Keratinocyte (primary cell): ENCODE data around the gene CLPTM1L. TPM values are rescaled to one million over a fixed set of nuclear protein-coding genes. Genes with fewer than 3 reads are reported as not detected.
"Not testable (repeated sequence)": the region's sequence is repeated elsewhere in the genome, so short reads cannot be mapped to it uniquely, and the experiment has no call there.

ENCODE experiments used
- DNase-seq: peaks from one replicate; pipeline ENCODE4 v3.0.0-alpha.2; 2011; ENCODE audit warnings: low read depth, missing footprints, low spot score
- FAIRE-seq: peaks from 2 replicates; lab custom pipeline; 2011; peaks lifted over from hg19 to GRCh38; lab: Jason Lieb, UNC
- H2AFZ ChIP-seq: 2 replicates; pipeline ENCODE4 v1.6.0; 2012; ENCODE audit warnings: low read length, control low read depth, inconsistent platforms; ENCODE audit not compliant: control insufficient read depth
- H3K27ac ChIP-seq: 2 replicates; pipeline ENCODE4 v1.5.1; 2011; ENCODE audit warnings: low read length; ENCODE audit not compliant: control insufficient read depth, insufficient read depth
- H3K27me3 ChIP-seq: 3 replicates; pipeline ENCODE4 v1.6.0; 2011; ENCODE audit warnings: low read length; ENCODE audit not compliant: control insufficient read depth, insufficient read depth; ENCODE audit errors: extremely low read depth
- H3K36me3 ChIP-seq, 2 experiments: 2 replicates in 1 of 2; 3 replicates in 1 of 2; pipeline ENCODE4 v1.5.1; 2011; ENCODE audit warnings: low read length in 2 of 2, mild to moderate bottlenecking in 1 of 2; ENCODE audit not compliant: control insufficient read depth in 2 of 2, insufficient read depth in 2 of 2; ENCODE audit errors: extremely low read depth in 1 of 2
- H3K4me1 ChIP-seq: 3 replicates; pipeline ENCODE4 v1.5.1; 2011; ENCODE audit warnings: low read length; ENCODE audit not compliant: control insufficient read depth, insufficient read depth; ENCODE audit errors: extremely low read depth
- H3K4me2 ChIP-seq: 3 replicates; pipeline ENCODE4 v1.6.0; 2011; ENCODE audit warnings: low read depth, low read length; ENCODE audit not compliant: control insufficient read depth, insufficient read depth; ENCODE audit errors: extremely low read depth
- H3K4me3 ChIP-seq, 3 experiments: fragments of 200-600 bp in 1 of 3; sonication (generic) in 1 of 3; 2 replicates in 2 of 3; 3 replicates in 1 of 3; pipeline ENCODE4 v1.5.1; 2011 to 2016; ENCODE audit warnings: low read length in 3 of 3, mild to moderate bottlenecking in 3 of 3, control low read depth in 2 of 3, inconsistent platforms in 1 of 3, low read depth in 1 of 3, mixed read lengths in 1 of 3, mixed run types in 1 of 3, moderate library complexity in 1 of 3; ENCODE audit not compliant: control insufficient read depth in 2 of 3, insufficient read depth in 2 of 3; ENCODE audit errors: extremely low read depth in 1 of 3
- H3K79me2 ChIP-seq: 2 replicates; pipeline ENCODE4 v1.6.0; 2012; ENCODE audit warnings: low read length; ENCODE audit not compliant: control insufficient read depth, insufficient read depth
- H3K9ac ChIP-seq: 3 replicates; pipeline ENCODE4 v1.6.0; 2011; ENCODE audit warnings: low read length; ENCODE audit not compliant: control insufficient read depth, insufficient read depth; ENCODE audit errors: extremely low read depth
- H3K9me1 ChIP-seq: 3 replicates; pipeline ENCODE4 v1.6.0; 2011; ENCODE audit warnings: low read length; ENCODE audit not compliant: control insufficient read depth, insufficient read depth; ENCODE audit errors: extremely low read depth
- H3K9me3 ChIP-seq: 2 replicates; pipeline ENCODE4 v1.5.1; 2012; ENCODE audit warnings: low read depth, low read length; ENCODE audit not compliant: control insufficient read depth
- H4K20me1 ChIP-seq: 3 replicates; pipeline ENCODE4 v1.6.0; 2011; ENCODE audit warnings: low read length; ENCODE audit not compliant: control insufficient read depth, insufficient read depth; ENCODE audit errors: extremely low read depth
- CTCF ChIP-seq, 3 experiments: IDR thresholded peaks in 1 of 3; conservative IDR thresholded peaks in 1 of 3; optimal IDR thresholded peaks in 1 of 3; 2 replicates in 2 of 3; 3 replicates in 1 of 3; pipeline versions ENCODE3 to v1.5.1; 2011; ENCODE audit warnings: low read length in 3 of 3, mild to moderate bottlenecking in 3 of 3, moderate library complexity in 2 of 3, control low read depth in 1 of 3, inconsistent platforms in 1 of 3; ENCODE audit not compliant: insufficient read depth in 2 of 3; ENCODE audit errors: extremely low read depth in 1 of 3
- EZH2 ChIP-seq: IDR thresholded peaks from one replicate; pipeline ENCODE4 v1.6.1; 2012; ENCODE audit warnings: inconsistent platforms, mild to moderate bottlenecking, low read length, moderate library complexity
- dilution Hi-C: fragments of 300-500 bp; cut with MboI; formaldehyde crosslinking; loops from one replicate; pipeline ENCODE4 v1.7.0; 2020; ENCODE audit warnings: low sequenced_read_pairs; ENCODE audit not compliant: extremely low pct_ligation_motif_present
- polyA plus RNA-seq, 5 experiments: library from polyadenylated mRNA; depleted of rRNA in 3 of 5; stranded (reverse) in 3 of 5; stranded (forward) in 1 of 5; unstranded in 1 of 5; fragments of >200 nt; gene quantifications; 1 replicate in 1 of 5; 2 replicates in 3 of 5; 3 replicates in 1 of 5; pipeline versions ENCODE4 v1.2.1 to v1.2.3, GENCODE V29; 2011 to 2012; ENCODE audit warnings: missing spikeins in 2 of 5, low read depth in 1 of 5, low replicate concordance in 1 of 5

The CLPTM1L gene
- polyA plus RNA-seq, 1 donor (not counting 4 experiments of a cell fraction or from before 2014, with no cell fraction given), result 142 TPM

DNA sequence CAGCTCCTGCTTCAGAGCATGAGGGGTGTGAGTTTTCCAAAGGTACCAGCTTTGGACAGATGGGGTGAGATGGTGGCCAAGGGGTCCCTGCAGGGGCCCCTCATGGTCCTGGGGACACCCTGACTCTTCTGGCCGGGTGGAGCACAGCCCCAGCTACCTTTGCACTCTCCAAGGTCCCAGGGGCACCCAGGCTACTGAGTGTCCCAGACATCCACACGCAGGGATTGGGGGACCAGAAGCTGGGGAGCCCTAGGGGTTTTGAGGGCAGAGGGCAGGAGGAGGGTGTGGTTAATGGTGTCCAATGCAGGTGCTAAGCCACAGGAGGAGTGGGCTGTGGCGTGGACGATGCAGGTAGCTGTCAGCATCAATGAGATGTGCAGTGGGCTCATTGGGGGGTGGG, 16.0 kb upstream of the CLPTM1L start:
- no peak overlapping the region for H3K9ac ChIP-seq
- H3K36me3 ChIP-seq, result no peaks in the 10 kb centered on the region
- no peak overlapping the region for H3K27ac ChIP-seq
- no peak for TF ChIP-seq EZH2
- DNase-seq (no peak), FAIRE-seq (no peak)
- H3K9me3 ChIP-seq, result no peaks in the 10 kb centered on the region
- H3K79me2 ChIP-seq, result no peaks in the 10 kb centered on the region
- H4K20me1 ChIP-seq, result no peaks in the 10 kb centered on the region
- peaks cover 18% of the 10 kb centered on the region for H3K27me3 ChIP-seq
- no peak overlapping the region for H3K4me3 ChIP-seq
- no peaks in the 10 kb centered on the region for H3K9me1 ChIP-seq
- dilution Hi-C loops, result no loop called here
- no peak overlapping the region for H2AFZ ChIP-seq
- H3K4me2 ChIP-seq, result no peak overlapping the region
- H3K4me1 ChIP-seq, result no peaks in the 10 kb centered on the region

GRCh38 chr5:1360367-1360766, 15.5 kb upstream of the CLPTM1L start:
- not testable (repeated sequence) for H3K79me2 ChIP-seq

GRCh38 chr5:1359713-1360112, 14.8 kb upstream of the CLPTM1L start:
- DNase-seq (no peak), FAIRE-seq (no peak)
- H3K4me3 ChIP-seq, result no peak overlapping the region

More at GRCh38 chr5:1360367-1360766, 15.5 kb upstream of the CLPTM1L start:
- H2AFZ ChIP-seq, H3K9me1 ChIP-seq, H4K20me1 ChIP-seq, H3K36me3 ChIP-seq, H3K27ac ChIP-seq, H3K9ac ChIP-seq, FAIRE-seq, H3K4me3 ChIP-seq, dilution Hi-C loops, H3K4me2 ChIP-seq, H3K4me1 ChIP-seq, H3K9me3 ChIP-seq, DNase-seq: not testable (repeated sequence)
- H3K27me3 ChIP-seq, result peaks cover 18% of the 10 kb centered on the region

More at GRCh38 chr5:1359713-1360112, 14.8 kb upstream of the CLPTM1L start:
- Histone ChIP-seq H3K9me3 (no peaks in the 10 kb centered on the region), H3K27ac (no peak overlapping the region), H2AFZ (no peak overlapping the region), H3K4me1 (no peaks in the 10 kb centered on the region), H3K9ac (no peak overlapping the region), H3K9me1 (no peaks in the 10 kb centered on the region), H3K79me2 (no peaks in the 10 kb centered on the region), H3K27me3 (peaks cover 18% of the 10 kb centered on the region), H3K4me2 (no peak overlapping the region), H3K36me3 (no peaks in the 10 kb centered on the region), H4K20me1 (no peaks in the 10 kb centered on the region)
- TF ChIP-seq CTCF (optimal IDR thresholded peaks at IDR 0.05 in 1 of 3, IDR thresholded peaks at IDR 0.05 in 1 of 3, conservative IDR thresholded peaks at IDR 0.05 in 1 of 3; ENCODE audit: extremely low read depth in 1 of 3, insufficient read depth in 2 of 3, low read length in 3 of 3) (no peak), EZH2 (no peak)
- dilution Hi-C loops, result no loop called here
